AML-193 (cell line): Measurements from ENCODE around the gene SRBD1.

Source experiments
- DNase-seq, 2 experiments: peaks; one replicate each; lab custom pipeline; 2025; lab: John Stamatoyannopoulos, UW

SRBD1 gene

GRCh38 chr2:45379399-45380087 is 231.5 kb downstream of the SRBD1 start:
- DNase-seq, result no peak

GRCh38 chr2:45373534-45373933 is 237.5 kb downstream of the SRBD1 start:
- no peak for DNase-seq

GRCh38 chr2:45370369-45370768 is 240.7 kb downstream of the SRBD1 start:
- no peak for DNase-seq

GRCh38 chr2:45368792-45369191 is 242.3 kb downstream of the SRBD1 start:
- DNase-seq, result no peak

GRCh38 chr2:45361666-45362065 is 249.4 kb downstream of the SRBD1 start:
- no peak for DNase-seq

- no peak for DNase-seq
Observed at GRCh38 chr2:45354776-45355175, 256.3 kb downstream of the SRBD1 start.

GRCh38 chr2:45353879-45354278 is 257.2 kb downstream of the SRBD1 start:
- DNase-seq, result no peak

GRCh38 chr2:45352506-45352905 is 258.6 kb downstream of the SRBD1 start:
- DNase-seq, result no peak

- no peak for DNase-seq
Observed at GRCh38 chr2:45345331-45346234, 265.5 kb downstream of the SRBD1 start.

- no peak for DNase-seq
Observed at GRCh38 chr2:45344502-45344901, 266.6 kb downstream of the SRBD1 start.

- no peak for DNase-seq
Observed at GRCh38 chr2:45344071-45344470, 267.0 kb downstream of the SRBD1 start.

- no peak for DNase-seq
Observed at GRCh38 chr2:45343251-45344017, 267.6 kb downstream of the SRBD1 start.

- DNase-seq, result no peak
Observed at GRCh38 chr2:45340318-45340717, 270.7 kb downstream of the SRBD1 start.

- no peak for DNase-seq
Observed at GRCh38 chr2:45339253-45339652, 271.8 kb downstream of the SRBD1 start.
